ENCODE data around the gene RBKS.

Gene RBKS

GRCh38 chr2:27890146-27890923 is at the start of gene RBKS, which contains the start of gene BABAM2 (continued):
- TF ChIP-seq PRDM4 (tag by site-specific recombination; IDR thresholded peaks at IDR 0.05) (no peak), ZNF645 (tag by site-specific recombination; IDR thresholded peaks at IDR 0.05) (no peak), KLF9 (tag by site-specific recombination; IDR thresholded peaks at IDR 0.05; ENCODE audit: low read depth) (peak; percentile 62), ZNF747 (tag by site-specific recombination; IDR thresholded peaks at IDR 0.05) (no peak), ZNF626 (tag by site-specific recombination; IDR thresholded peaks at IDR 0.05) (no peak), ZNF280C (tag by site-specific recombination; IDR thresholded peaks at IDR 0.05) (no peak), KLF10 (tag by site-specific recombination; IDR thresholded peaks at IDR 0.05) (peak; percentile 9; the same call in 1 of the 2 replicates), ZBTB49 (tag by site-specific recombination; IDR thresholded peaks at IDR 0.05; ENCODE audit: low read depth) (no peak), ZNF571 (tag by site-specific recombination; IDR thresholded peaks at IDR 0.05) (no peak), ZNF624 (tag by site-specific recombination; IDR thresholded peaks at IDR 0.05) (no peak), ZNF621 (tag by site-specific recombination; IDR thresholded peaks at IDR 0.05) (no peak), ZNF10 (tag by site-specific recombination; IDR thresholded peaks at IDR 0.05) (no peak), ZNF335 (tag by site-specific recombination; conservative IDR thresholded peaks at IDR 0.05) (peak; percentile 100), ZNF530 (tag by site-specific recombination; IDR thresholded peaks at IDR 0.05; ENCODE audit: low read depth) (no peak), ZNF324 (tag by site-specific recombination; IDR thresholded peaks at IDR 0.05) (peak; percentile 36; the same call in 1 of the 2 replicates), ZNF248 (tag by site-specific recombination; IDR thresholded peaks at IDR 0.05) (no peak), INSM2 (tag by site-specific recombination; IDR thresholded peaks at IDR 0.05) (peak; percentile 57; the same call in 1 of the 2 replicates), PRDM2 (tag by site-specific recombination; IDR thresholded peaks at IDR 0.05; ENCODE audit: borderline replicate concordance) (no peak), ZNF433 (tag by site-specific recombination; IDR thresholded peaks at IDR 0.05; ENCODE audit: low read depth) (no peak), ZBTB10 (tag by site-specific recombination; IDR thresholded peaks at IDR 0.05) (peak; percentile 55)

All from HEK293 (cell line).